CD4-positive, alpha-beta T cell treated with Interleukin-1 beta for 1 hour (primary cell): ENCODE results near the gene MYMX.

ENCODE experiments used
- DNase-seq, 2 donors: peaks; one replicate each; pipeline ENCODE4 v3.0.0-alpha.2; 2020 to 2022

Gene MYMX

DNA sequence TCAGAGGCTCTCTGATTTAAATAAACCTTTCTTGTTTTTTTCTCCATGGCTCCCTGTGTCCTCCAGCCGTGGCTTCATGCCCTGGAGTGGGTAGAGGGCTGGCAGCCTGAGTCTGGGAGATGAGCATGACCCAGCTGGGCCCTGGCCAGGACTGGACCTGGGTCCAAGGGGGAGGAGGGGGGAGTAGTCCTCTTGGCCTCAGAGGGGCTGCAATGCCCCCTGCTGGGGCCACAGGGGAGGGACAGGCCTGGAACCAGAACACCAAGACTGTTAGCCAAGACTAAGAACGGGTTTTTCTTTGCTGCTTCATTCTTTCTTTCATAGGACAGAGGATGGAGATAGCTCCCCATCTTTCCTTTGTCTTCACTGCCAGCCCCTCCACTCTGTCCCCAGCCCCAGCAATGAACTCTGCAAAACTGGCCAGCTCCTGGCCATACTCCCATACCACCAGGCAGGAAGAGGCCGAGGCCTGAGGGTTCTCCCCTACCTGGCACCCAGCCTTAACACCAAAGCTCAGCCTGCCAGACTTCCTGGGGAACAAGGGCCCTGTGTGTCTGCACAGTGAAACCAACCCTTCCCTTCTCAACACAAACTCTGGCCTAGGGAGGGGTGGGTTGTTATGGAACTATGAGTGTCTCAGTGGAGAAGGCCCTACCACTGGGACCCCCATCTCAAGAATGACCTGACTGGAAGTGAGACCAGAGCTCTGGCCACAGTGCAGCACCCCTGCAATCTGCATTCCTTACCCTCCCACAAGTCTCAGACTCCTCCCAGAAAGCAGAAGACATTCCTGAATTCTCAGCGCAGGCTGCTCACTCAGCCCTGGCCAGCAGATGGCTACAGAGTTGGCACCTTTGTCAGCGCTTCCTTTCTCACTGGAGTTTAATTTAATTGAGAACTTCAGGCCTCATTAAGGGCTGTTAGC is 17.6 kb downstream of the MYMX start:
- DNase-seq = peak in 1 of 2 donors; percentile 19

DNA sequence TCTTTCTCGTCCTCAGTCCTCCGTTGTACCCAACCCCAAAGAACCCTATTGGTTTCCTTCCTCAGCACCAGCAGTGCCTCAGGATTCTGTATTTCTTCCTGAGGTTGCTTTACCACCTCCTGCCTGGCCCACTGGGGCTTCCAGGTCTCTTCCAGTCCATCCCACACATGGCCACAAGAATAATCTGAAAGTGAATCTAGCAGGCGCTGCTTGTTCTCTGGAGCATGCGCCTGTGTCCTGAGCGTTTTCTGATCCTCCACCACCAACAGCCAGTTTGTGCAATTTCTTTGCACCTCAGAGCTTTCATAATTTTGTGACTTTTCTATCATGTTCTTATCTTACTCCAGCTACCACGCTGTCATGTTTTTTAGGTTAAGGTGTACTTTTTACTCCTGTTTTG is 18.5 kb downstream of the MYMX start:
- DNase-seq = no peak

DNA sequence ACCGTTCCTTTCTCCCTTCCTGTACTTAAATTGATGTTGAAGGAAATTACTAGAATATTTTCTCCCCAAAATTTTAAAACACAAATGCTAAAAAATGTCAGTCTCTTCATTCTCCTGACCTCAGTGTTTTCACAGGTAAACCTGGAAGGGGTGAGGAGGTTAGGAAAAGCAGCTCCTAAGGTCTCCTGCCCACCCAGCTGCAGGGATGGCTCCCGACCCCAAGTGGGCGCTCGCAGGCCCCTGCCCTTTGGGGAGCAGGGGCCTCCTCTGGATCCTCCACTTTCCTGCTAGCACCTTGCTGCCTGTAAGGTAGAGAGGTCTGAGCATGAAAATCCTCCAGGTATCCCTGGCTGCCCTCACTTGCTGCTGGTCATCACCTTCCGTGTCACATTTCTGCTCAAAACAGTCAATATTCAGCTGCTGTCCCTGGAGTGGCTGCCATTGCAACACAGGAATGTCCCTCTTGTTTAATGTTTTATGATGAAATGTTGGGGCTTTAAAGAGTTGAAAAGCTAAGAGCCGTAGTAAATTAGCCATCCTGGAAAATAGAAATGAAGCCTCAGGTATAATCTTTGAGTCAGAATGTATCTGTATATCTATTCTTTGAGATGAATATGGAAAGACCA is 19.3 kb downstream of the MYMX start:
- no peak for DNase-seq

DNA sequence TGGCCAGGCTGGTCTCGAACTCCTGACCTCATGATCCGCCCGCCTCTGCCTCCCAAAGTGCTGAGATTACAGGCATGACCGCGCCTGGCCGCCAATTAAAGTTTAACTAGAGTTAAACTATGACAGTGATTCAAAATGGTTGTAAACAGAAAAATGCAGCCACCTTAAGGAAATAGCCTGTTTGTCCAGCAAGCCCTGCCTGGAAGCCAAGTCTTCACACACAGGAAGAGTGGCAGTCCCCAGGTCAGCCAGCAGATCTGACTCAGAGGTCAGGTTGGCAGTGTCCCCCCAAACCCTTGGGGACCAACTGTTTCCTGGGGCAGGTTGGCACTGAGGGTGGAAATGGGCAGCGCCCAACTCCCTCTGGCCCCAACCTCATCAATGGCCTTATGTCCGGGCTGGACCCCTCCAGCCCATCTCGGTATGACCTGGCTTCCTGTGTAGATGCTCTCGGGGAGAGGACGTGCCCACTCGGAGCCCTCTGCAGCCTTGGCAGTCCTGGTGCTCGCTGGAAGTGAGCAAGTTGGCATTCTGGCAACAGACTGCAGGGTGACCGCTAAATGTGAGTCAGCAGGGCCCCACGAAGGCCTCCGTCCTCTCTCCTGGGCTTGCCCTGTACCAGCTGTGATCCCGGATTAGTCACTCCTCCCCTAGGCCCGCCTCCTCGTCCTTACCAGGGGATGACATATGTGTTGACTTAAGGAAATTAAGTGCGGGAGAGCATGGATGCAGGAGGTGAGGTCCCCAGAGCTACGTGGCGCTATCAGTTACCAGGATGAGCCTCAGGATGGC is 20.5 kb downstream of the MYMX start:
- DNase-seq = peak; percentile 80 to 85

DNA sequence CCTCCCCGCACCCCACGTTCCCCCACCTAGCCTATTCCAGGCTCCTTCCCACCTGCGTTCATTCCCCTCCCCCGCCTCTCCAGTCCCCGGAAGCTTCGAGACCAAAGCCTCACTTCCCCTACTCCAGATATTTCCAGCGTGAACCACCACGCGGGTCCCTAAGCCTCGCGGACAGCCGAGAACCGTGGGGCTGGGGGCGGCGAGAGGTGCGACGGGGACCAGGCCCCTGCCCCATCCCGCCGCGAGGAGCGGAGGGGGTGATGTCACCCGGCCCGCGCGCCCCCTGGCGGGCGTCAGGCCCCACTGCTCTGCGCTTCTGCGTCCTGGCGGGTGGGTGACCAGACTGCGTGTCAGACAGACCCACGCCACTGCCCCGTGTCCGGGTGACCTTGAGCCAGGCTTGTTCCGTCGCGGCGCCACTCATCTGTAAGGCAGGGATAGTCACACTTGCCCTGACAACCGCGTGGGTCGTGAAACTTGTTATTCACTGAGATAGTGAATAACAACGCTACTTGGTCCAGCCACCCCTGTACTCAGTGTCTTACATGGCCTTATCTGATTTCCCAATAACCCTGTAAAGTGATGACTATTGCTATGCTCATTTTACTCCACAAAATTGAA is 21.2 kb downstream of the MYMX start:
- peak; percentile 82 for DNase-seq

DNA sequence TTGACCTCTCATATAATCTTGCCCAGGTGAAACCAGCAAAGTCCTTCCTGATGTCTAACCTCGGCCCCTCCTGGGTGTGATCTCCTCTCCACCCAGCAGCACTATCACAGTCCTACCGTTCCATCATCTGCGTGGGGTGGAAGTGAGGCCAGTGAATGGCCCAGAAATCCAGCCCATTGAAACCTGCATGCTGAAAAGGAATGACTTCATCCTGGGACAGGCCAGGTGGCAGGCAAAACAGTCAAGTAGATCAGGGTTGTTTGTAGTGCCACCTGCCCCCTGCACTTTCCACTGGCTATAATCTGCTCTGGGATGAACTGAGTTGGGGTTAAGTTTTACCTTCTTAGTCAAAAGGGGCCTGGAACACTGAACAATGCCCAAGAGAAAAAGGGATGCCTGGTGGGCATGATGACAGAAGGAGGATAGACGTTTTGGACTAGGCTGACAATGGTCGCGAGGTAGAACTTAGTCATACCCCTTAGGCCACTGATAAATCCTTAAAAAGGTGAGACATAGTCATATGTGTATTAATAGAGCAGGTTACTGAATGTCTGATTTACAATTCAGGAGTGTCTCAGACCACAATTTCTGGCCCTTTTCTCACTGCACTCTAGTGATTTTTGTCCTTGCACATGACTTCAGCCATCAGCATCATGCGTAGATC is 22.1 kb downstream of the MYMX start:
- DNase-seq = no peak

DNA sequence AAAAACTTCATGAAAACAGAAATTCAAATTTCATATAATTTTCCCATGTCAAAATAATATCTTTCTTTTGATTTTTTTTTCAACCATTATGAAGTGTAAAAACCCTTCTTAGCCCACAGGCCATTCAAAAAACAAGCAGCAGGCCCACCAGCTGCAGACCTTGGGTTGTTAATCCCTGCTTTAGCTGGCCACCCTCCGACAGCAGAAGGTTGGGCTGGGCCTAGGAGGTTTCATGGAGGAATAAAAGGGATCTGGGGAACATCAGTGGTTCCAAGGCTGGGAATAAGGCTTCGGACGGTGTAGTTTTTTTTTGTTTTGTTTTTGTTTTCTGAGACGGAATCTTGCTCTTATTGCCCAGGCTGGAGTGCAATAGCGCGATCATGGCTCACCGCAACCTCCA is 26.6 kb downstream of the MYMX start:
- DNase-seq = no peak

DNA sequence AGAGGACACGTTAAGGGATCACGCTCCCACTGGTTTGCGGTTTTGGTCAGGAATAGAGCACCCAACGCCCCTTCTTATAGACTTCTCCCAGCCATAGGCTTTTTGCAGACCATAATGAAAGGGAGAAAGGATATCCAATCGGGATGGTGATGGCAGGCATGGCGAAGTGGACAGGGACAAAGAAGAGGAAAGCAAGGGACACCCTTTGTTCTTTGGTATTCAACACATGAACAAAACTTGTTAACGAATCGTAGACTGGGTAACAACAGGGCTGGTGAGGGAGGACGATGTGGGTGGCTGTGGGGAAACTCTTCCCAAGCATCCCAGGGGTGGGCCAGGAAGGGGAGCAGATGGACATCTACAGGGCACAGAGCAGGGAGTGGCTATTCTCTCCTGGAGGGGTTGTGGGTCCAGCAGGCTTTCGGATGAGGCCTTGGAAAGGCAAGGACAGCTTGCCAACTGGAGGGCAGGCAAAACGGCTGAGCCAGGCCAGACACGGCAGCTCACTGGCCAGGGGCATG is 28.7 kb downstream of the MYMX start:
- no peak for DNase-seq

DNA sequence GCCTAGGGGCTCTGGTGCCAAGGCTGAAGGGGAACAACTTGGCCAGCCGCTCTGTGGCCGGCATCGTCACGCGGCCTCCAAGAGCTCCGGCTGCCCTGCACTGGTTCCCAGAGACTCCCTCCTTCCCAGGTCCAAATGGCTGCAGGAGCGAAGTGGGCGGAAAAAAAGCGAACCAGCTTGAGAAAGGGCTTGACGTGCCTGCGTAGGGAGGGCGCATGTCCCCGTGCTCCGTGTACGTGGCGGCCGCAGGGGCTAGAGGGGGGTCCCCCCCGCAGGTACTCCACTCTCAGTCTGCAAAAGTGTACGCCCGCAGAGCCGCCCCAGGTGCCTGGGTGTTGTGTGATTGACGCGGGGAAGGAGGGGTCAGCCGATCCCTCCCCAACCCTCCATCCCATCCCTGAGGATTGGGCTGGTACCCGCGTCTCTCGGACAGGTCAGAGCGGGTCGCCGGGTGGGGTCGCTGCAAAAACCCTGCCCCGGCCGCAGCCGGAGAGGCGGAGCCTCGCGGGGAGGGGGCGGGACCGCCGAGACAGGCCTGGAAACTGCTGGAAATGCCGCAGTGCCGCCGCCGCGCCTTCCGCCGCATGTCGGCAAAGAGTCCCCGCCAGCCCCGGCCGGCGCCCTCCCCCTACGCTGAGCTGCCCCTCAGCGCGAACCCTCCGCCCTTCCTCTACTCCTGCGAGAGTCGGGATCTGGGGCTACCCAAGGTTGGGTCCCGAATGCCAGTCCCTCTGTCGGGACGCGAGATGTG is 29.4 kb downstream of the MYMX start:
- DNase-seq = peak; percentile 87 to 88

DNA sequence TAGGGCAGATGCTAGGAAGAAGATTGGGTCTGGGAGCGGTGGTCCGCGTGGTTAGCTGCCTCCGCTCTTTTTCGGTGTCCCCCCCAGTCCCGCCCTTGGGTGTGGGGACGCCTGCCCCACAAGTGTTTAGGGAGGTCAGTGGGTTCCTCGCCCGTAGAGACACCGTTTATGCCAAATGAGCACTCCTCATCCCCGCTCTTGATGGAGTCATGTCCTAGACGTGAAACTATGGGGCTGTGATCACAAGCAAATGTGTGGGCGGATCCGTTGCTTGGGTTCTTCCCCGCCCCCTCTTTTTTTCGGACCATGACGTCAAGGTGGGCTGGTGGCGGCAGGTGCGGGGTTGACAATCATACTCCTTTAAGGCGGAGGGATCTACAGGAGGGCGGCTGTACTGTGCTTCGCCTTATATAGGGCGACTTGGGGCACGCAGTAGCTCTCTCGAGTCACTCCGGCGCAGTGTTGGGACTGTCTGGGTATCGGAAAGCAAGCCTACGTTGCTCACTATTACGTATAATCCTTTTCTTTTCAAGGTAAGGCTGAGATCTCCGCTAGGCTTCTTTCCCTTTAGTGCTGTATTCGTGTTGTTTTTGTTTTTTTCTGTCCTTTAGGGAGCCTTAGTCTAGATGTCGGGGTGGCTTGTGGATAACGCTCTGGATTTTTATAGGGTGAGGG is 30.1 kb downstream of the MYMX start, which contains the start of gene HSP90AB1:
TSS of gene HSP90AB1 (plus strand) at position 439 of the 675 bp plus-strand sequence. CDS start 1,529 bp downstream, outside the sequence.
- peak; percentile 98 for DNase-seq

DNA sequence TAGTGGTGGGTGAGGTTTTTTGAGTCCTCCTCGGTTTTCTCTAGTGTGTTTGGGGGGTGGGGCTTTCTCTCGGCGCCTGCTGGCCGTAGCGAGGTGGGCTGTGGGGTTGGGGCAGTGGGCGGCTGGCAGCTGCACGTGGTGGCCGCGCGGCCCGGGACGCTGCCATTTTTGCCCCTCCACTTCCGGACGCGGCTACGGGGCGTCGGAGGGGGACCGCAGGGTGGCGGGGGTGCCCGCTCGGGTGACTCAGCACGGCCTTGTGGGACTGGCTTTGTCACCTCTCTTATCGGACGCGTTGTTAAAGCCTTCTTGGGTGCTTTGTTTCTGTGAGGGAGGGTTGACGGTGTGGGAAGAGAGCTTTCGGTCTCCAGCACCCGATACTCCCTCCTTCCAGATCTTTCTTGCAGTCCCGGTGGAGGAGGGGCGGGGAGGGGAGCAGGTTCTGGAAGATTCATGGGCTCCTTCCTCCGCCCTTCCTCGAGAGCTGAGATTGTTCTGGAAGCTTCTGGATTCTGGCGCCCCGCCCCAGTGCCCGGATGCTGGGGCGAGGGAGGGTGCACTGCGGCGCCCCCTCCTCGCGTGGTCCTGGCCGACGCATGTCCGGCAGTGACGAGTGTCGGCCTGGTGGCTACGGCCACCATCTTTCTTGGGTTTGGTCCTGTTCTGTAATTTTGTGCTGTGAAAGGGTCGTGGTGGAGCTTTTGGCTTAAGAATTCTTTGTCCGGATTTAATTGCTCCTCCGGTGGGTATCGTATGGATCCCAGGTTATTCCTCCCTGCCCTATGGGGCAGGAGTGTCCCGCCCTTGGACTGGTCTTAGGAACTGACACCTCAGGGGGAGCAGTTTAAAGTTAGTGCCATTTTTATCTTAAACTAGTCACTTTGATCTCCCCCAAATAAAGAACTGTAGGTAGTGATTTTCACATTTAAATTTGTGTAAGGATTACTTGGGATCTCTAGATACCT is 30.9 kb downstream of the MYMX start:
- peak; percentile 88 for DNase-seq

DNA sequence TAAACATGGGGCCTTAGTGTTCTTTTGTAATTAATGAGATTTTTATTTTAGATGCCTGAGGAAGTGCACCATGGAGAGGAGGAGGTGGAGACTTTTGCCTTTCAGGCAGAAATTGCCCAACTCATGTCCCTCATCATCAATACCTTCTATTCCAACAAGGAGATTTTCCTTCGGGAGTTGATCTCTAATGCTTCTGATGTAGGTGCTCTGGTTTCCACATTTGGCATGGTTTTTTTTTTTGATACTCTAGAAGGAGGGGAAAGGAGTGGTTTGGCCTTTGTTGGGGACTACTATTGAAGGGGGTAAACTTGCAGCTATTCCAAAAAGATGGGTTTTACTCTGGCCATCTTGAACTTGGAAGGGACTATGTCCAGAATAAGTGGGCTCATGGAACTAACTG is 31.9 kb downstream of the MYMX start:
- DNase-seq = no peak

DNA sequence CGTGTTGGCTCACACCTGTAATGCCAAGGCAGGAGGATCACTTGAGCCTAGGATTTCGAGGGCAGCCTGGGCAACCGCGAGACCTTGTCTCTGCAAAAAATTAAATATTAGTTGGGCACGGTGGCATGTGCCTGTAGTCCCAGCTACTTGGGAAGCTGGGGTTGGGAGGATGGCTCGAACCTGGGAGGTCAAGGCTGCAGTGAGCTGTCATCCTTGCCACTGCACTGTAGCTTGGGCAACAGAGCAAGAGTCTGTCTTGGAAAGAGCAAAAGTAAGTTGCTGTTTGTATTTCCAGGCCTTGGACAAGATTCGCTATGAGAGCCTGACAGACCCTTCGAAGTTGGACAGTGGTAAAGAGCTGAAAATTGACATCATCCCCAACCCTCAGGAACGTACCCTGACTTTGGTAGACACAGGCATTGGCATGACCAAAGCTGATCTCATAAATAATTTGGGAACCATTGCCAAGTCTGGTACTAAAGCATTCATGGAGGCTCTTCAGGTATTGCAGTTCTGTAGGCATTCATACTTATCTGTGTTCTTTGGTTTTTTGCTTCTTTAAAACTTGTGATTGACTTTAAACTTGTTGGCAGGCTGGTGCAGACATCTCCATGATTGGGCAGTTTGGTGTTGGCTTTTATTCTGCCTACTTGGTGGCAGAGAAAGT is 32.5 kb downstream of the MYMX start:
- DNase-seq = no peak

DNA sequence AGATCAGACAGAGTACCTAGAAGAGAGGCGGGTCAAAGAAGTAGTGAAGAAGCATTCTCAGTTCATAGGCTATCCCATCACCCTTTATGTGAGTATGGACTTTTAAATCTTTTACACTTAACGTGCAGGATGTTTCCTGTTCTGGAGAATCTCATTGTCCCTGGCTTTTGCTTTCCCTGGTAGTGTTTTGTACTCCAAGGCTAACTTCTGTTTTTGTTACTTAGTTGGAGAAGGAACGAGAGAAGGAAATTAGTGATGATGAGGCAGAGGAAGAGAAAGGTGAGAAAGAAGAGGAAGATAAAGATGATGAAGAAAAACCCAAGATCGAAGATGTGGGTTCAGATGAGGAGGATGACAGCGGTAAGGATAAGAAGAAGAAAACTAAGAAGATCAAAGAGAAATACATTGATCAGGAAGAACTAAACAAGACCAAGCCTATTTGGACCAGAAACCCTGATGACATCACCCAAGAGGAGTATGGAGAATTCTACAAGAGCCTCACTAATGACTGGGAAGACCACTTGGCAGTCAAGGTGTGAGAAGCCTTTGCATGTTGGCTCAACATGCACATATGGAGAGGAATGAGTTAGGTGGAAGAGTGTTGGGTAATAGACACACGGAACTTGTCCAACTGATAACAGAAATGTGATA is 33.5 kb downstream of the MYMX start:
- DNase-seq = no peak

DNA sequence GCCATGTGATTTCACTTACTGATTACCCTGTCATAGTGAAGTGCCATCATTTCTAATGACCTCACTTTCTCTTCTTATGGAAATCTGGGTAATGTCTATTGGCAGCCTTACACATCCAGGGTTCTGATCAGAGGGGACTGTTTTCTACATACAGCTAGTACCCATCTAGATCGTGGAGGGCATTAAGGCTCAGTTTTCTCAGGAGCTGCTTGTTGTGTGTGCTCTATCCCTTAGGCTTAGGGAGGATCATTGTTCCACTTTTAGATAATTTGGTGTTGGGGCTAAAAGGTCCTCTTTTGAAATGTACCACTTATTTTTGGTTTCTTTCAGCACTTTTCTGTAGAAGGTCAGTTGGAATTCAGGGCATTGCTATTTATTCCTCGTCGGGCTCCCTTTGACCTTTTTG is 34.0 kb downstream of the MYMX start:
- DNase-seq = no peak

DNA sequence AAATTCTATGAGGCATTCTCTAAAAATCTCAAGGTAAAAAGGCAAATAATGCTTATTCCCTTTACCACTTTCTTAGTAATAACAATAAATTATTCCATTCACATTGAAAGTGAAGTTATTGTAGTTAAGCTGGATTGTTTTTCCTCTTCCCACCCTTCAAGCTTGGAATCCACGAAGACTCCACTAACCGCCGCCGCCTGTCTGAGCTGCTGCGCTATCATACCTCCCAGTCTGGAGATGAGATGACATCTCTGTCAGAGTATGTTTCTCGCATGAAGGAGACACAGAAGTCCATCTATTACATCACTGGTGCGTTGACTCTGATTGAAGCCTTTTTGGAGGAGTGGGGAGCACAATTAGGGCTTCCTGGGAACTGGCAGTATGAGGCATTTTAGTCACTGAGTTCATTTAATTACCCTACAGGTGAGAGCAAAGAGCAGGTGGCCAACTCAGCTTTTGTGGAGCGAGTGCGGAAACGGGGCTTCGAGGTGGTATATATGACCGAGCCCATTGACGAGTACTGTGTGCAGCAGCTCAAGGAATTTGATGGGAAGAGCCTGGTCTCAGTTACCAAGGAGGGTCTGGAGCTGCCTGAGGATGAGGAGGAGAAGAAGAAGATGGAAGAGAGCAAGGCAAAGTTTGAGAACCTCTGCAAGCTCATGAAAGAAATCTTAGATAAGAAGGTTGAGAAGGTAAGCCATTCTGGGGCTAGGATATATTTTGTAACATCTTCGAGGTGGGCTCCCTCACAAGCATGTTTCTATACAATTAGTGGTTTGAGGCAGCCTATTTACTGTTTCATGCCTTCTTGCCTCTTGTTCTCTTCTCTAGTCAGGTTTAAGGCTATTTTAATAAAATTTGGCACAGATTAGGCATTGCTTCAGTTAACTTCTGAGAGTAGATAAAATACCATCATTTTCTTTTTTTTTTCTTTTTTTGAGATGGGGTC is 35.1 kb downstream of the MYMX start:
- DNase-seq = no peak
